ENCODE data around the gene ROPN1B. TPM values are rescaled to one million over a fixed set of nuclear protein-coding genes. Genes with fewer than 3 reads are reported as not detected.

The ROPN1B gene
- polyA plus RNA-seq, 3 donors: not detected

DNA sequence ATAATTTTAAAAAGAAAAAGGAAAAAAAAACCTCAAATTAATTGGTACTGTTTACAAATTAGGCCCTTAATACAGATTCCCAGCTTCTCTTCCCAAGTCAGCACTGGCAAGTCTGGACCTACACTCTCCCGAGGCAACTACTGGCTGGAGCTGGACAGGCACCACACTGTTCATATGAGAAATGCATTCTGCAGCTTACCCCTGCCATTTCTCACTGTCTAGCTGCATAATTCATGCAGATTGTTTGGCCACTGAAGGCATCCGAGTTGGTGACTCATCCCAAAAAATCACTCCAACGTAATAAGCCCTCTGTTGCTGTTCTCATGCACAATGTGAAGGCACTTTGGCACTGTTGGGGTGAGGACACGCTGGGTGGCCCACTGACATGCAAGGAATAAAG, 45.3 kb downstream of the ROPN1B start:
- H3K4me1 ChIP-seq (ENCODE audit: control insufficient read depth in 1 of 2, insufficient read depth in 2 of 2, low read length in 2 of 2): no peaks in the 10 kb centered on the region
- Mint-ChIP-seq H3K4me3 (no peak overlapping the region), H3K4me1 (no peaks in the 10 kb centered on the region), H3K27me3 (ENCODE audit: low read depth in 3 of 3) (peaks cover 0 to 3% (median 2%) of the 10 kb centered on the region in 3 donors), H3K36me3 (peaks cover 39 to 60% of the 10 kb centered on the region in 2 donors), H3K27ac (no peak overlapping the region), H3K9me3 (peaks cover 0 to 9% (median 0%) of the 10 kb centered on the region in 7 donors)
- no peak overlapping the region for H3K4me2 ChIP-seq (replicated peaks; ENCODE audit: extremely low read depth, low read length, poor library complexity, severe bottlenecking)
- H3K9me3 ChIP-seq (replicated peaks in 1 of 2; ENCODE audit: control insufficient read depth in 1 of 2, insufficient read depth in 1 of 2, low read length in 2 of 2): no peaks in the 10 kb centered on the region
- peaks cover 0 to 7% of the 10 kb centered on the region in 2 donors for H3K36me3 ChIP-seq (replicated peaks in 1 of 2; ENCODE audit: control insufficient read depth in 1 of 2, insufficient read depth in 2 of 2, low read length in 2 of 2)
- TF ChIP-seq, protein P1, sequence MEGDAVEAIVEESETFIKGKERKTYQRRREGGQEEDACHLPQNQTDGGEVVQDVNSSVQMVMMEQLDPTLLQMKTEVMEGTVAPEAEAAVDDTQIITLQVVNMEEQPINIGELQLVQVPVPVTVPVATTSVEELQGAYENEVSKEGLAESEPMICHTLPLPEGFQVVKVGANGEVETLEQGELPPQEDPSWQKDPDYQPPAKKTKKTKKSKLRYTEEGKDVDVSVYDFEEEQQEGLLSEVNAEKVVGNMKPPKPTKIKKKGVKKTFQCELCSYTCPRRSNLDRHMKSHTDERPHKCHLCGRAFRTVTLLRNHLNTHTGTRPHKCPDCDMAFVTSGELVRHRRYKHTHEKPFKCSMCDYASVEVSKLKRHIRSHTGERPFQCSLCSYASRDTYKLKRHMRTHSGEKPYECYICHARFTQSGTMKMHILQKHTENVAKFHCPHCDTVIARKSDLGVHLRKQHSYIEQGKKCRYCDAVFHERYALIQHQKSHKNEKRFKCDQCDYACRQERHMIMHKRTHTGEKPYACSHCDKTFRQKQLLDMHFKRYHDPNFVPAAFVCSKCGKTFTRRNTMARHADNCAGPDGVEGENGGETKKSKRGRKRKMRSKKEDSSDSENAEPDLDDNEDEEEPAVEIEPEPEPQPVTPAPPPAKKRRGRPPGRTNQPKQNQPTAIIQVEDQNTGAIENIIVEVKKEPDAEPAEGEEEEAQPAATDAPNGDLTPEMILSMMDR (IDR thresholded peaks at IDR 0.05): no peak
- intact Hi-C loops (cut with micrococcal nuclease): no loop called here
- no peaks in the 10 kb centered on the region for H3K27me3 ChIP-seq (ENCODE audit: control insufficient read depth in 2 of 2, insufficient read depth in 2 of 2, low read length in 2 of 2)
- H3K79me2 ChIP-seq (ENCODE audit: insufficient read depth, low read length): no peaks in the 10 kb centered on the region
- no peaks in the 10 kb centered on the region for H4K20me1 ChIP-seq (ENCODE audit: insufficient read depth, low read length)
- no peak overlapping the region for H3K27ac ChIP-seq (ENCODE audit: low read depth in 1 of 2, low read length in 2 of 2)
- no peak overlapping the region for H2AFZ ChIP-seq (ENCODE audit: insufficient read depth, low read depth, low read length, poor library complexity, severe bottlenecking)
- H3K9ac ChIP-seq (ENCODE audit: insufficient read depth, low read length, poor library complexity, severe bottlenecking): no peak overlapping the region
- DNase-seq: no peak
- WGBS (ENCODE audit: insufficient coverage): 97% methylated on average over 4 of the region's 4 CpGs
- no peak overlapping the region for H3K4me3 ChIP-seq (replicated peaks in 1 of 3; ENCODE audit: low read depth in 2 of 3, low read length in 3 of 3)

DNA sequence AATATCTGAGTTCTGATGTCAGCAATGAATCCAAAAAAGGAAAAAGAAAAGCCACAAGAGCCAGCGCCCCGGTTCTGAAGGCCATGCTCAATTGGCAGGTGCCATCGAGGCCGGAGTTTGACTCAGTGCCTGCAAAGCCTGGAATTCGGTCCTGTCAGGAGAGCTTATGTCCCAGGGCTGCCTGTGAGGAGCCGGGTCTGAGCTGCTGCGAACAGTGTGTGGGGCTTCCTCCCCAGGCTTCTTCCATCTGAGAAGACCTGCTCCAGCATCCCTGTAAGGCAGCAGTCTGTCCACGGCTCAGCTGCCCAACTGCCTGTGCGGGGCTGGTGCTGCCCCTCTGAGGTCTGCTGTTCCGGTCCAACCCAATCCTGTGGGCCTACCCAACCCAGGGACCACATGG, 46.1 kb downstream of the ROPN1B start:
- DNase-seq: no peak
- intact Hi-C loops (cut with micrococcal nuclease): no loop called here
- TF ChIP-seq, protein P1 (IDR thresholded peaks at IDR 0.05): no peak
- no peaks in the 10 kb centered on the region for H3K4me1 ChIP-seq (ENCODE audit: control insufficient read depth in 1 of 2, insufficient read depth in 2 of 2, low read length in 2 of 2)
- H3K4me3 ChIP-seq (replicated peaks in 1 of 3; ENCODE audit: low read depth in 2 of 3, low read length in 3 of 3): no peak overlapping the region
- no peaks in the 10 kb centered on the region for H3K9me3 ChIP-seq (replicated peaks in 1 of 2; ENCODE audit: control insufficient read depth in 1 of 2, insufficient read depth in 1 of 2, low read length in 2 of 2)
- no peaks in the 10 kb centered on the region for H3K27me3 ChIP-seq (ENCODE audit: control insufficient read depth in 2 of 2, insufficient read depth in 2 of 2, low read length in 2 of 2)
- no peaks in the 10 kb centered on the region for H4K20me1 ChIP-seq (ENCODE audit: insufficient read depth, low read length)
- H3K79me2 ChIP-seq (ENCODE audit: insufficient read depth, low read length): no peaks in the 10 kb centered on the region
- H3K27ac Mint-ChIP-seq: no peak overlapping the region
- peaks cover 0 to 9% (median 0%) of the 10 kb centered on the region in 7 donors for H3K9me3 Mint-ChIP-seq
- H3K4me2 ChIP-seq (replicated peaks; ENCODE audit: extremely low read depth, low read length, poor library complexity, severe bottlenecking): no peak overlapping the region
- WGBS (ENCODE audit: insufficient coverage): 96% methylated on average over 10 of the region's 10 CpGs
- H3K27ac ChIP-seq (ENCODE audit: low read depth in 1 of 2, low read length in 2 of 2): no peak overlapping the region
- H3K4me3 Mint-ChIP-seq: no peak overlapping the region
- no peak overlapping the region for H2AFZ ChIP-seq (ENCODE audit: insufficient read depth, low read depth, low read length, poor library complexity, severe bottlenecking)
- peaks cover 0 to 7% of the 10 kb centered on the region in 2 donors for H3K36me3 ChIP-seq (replicated peaks in 1 of 2; ENCODE audit: control insufficient read depth in 1 of 2, insufficient read depth in 2 of 2, low read length in 2 of 2)
- H3K27me3 Mint-ChIP-seq (ENCODE audit: low read depth in 3 of 3): peaks cover 0 to 3% (median 2%) of the 10 kb centered on the region in 3 donors
- no peaks in the 10 kb centered on the region for H3K4me1 Mint-ChIP-seq
- H3K9ac ChIP-seq (ENCODE audit: insufficient read depth, low read length, poor library complexity, severe bottlenecking): no peak overlapping the region
- peaks cover 40 to 61% of the 10 kb centered on the region in 2 donors for H3K36me3 Mint-ChIP-seq
